Measurements from ENCODE around the gene ATP6V0E1.

DNA sequence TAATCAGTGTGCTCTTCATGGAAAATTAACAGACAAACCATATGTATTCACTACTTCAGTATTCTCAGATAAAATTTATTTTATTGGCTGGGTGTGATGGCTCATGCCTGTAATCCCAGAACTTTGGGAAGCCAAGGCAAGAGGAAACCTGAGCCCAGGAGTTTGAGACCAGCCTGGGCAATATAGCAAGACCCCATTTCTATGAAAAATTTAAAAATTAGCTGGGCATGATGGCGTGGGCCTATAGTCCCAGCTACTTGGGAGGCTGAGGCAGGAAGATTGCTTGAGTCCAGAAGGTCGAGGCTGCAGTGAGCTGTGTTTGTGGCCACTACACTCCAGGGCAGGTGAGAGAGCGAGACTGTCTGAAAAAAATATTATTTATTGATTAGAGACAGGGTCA lies 49.2 kb downstream of the ATP6V0E1 start:
- TF ChIP-seq POLR2A (IDR thresholded peaks at IDR 0.05; ENCODE audit: borderline replicate concordance, extremely low read depth, insufficient read depth, insufficient read length) (no peak), CTCF (IDR thresholded peaks at IDR 0.05 in 2 of 3, conservative IDR thresholded peaks at IDR 0.05 in 1 of 3; ENCODE audit: borderline replicate concordance in 1 of 3, insufficient read depth in 1 of 3, low read depth in 2 of 3, low read length in 2 of 3) (no peak), POLR2AphosphoS5 (IDR thresholded peaks at IDR 0.05; ENCODE audit: low read depth, low read length) (no peak), MAX (IDR thresholded peaks at IDR 0.05) (no peak), EGR1 (IDR thresholded peaks at IDR 0.05; ENCODE audit: low read depth) (no peak), EZH2 (IDR thresholded peaks at IDR 0.05) (no peak)

All from HCT116 (cell line).